PC-9 (cell line): ENCODE data around the gene PITX3. TPM values are rescaled to one million over a fixed set of nuclear protein-coding genes. Genes with fewer than 3 reads are reported as not detected.

Experiments
- BruUV-seq: library from RNA; stranded (reverse); fragments of 400-500 nt; replicated peaks from 2 replicates; lab custom pipeline; 2021; lab: Mats Ljungman, UMichigan
- CTCF ChIA-PET: fragments of 300-600 bp; sonication (Branson Sonifier 250); formaldehyde crosslinking; loops from one replicate; lab custom pipeline; 2022; ENCODE audit warnings: antibody characterized with exemption; lab: Charles Lee
- POLR2A ChIA-PET: fragments of 300-600 bp; sonication (Branson Sonifier 250); formaldehyde crosslinking; loops from one replicate; lab custom pipeline; 2022; ENCODE audit warnings: antibody characterized with exemption; ENCODE audit not compliant: unreplicated experiment; lab: Charles Lee
- DNase-seq, 2 experiments: peaks; one replicate each; pipeline versions ENCODE4 v3.0.0 to v3.0.0-alpha.2; 2015 to 2022; ENCODE audit warnings: mixed read lengths in 1 of 2
- H2AFZ ChIP-seq: fragments of 200-600 bp; sonication (generic); 2 replicates; pipeline ENCODE4 v1.8.1; 2017; ENCODE audit warnings: antibody characterized with exemption
- H3F3A ChIP-seq: fragments of 200-600 bp; sonication (generic); 2 replicates; pipeline ENCODE4 v1.8.1; 2017; ENCODE audit warnings: antibody characterized with exemption, mild to moderate bottlenecking, low read depth; ENCODE audit not compliant: insufficient read depth
- H3K27ac ChIP-seq: fragments of 200-600 bp; sonication (generic); 2 replicates; pipeline ENCODE4 v1.6.1; 2016; ENCODE audit warnings: mixed run types
- H3K27me3 ChIP-seq: fragments of 200-600 bp; sonication (generic); 2 replicates; pipeline ENCODE4 v1.6.1; 2016; ENCODE audit warnings: low read depth, mixed run types; ENCODE audit not compliant: insufficient read depth
- H3K36me3 ChIP-seq: fragments of 200-600 bp; sonication (generic); 2 replicates; pipeline ENCODE4 v1.6.1; 2016; ENCODE audit warnings: low read depth, mixed run types
- H3K4me1 ChIP-seq: fragments of 200-600 bp; sonication (generic); replicated peaks from 2 replicates; pipeline ENCODE4 v1.6.1; 2016; ENCODE audit warnings: mixed run types; ENCODE audit not compliant: insufficient read depth
- H3K4me2 ChIP-seq: fragments of 200-600 bp; sonication (generic); 2 replicates; pipeline ENCODE4 v1.6.1; 2017; ENCODE audit warnings: mixed run types
- H3K4me3 ChIP-seq: fragments of 200-600 bp; sonication (generic); 2 replicates; pipeline ENCODE4 v1.6.1; 2016; ENCODE audit warnings: mixed run types
- H3K79me2 ChIP-seq: fragments of 200-600 bp; sonication (generic); 2 replicates; pipeline ENCODE4 v1.6.1; 2017; ENCODE audit warnings: low read depth, mixed run types
- H3K9me2 ChIP-seq: fragments of 200-600 bp; sonication (generic); 2 replicates; pipeline ENCODE4 v1.8.1; 2017; ENCODE audit warnings: mild to moderate bottlenecking; ENCODE audit not compliant: insufficient read depth
- H3K9me3 ChIP-seq: fragments of 200-600 bp; sonication (generic); 2 replicates; pipeline ENCODE4 v1.8.1; 2016; ENCODE audit warnings: low read depth; ENCODE audit not compliant: insufficient read depth
- H4K20me1 ChIP-seq: fragments of 200-600 bp; sonication (generic); 2 replicates; pipeline ENCODE4 v1.8.1; 2017; ENCODE audit not compliant: insufficient read depth
- CTCF ChIP-seq: fragments of 200-600 bp; sonication (generic); conservative IDR thresholded peaks from 2 replicates; pipeline ENCODE4 v1.6.1; 2017; ENCODE audit warnings: mixed run types, antibody characterized with exemption, mild to moderate bottlenecking, moderate library complexity
- EZH2 ChIP-seq: fragments of 200-600 bp; sonication (generic); IDR thresholded peaks from 2 replicates; pipeline ENCODE4 v1.8.0; 2017; ENCODE audit warnings: antibody characterized with exemption, low read depth
- intact Hi-C: fragments of 100-400 bp; cut with micrococcal nuclease; formaldehyde crosslinking; loops from one replicate; pipeline ENCODE4 v1.10.0; 2022; ENCODE audit not compliant: unreplicated experiment
- total RNA-seq: library from RNA; stranded (reverse); gene quantifications from 2 replicates; pipeline ENCODE4 v1.2.3, GENCODE V29; 2021

Gene PITX3
- total RNA-seq, 1 experiment from 2014 or later = not detected

GRCh38 chr10:102188298-102188940 is 52.9 kb downstream of the PITX3 start:
- ChIA-PET CTCF (interaction anchor here (0.6 to 0.8 kb wide), 2 partner anchors 19 to 20 kb away, joined by 3 to 4 read pairs; no protein-coding TSS in a partner anchor), POLR2A (interaction anchor here (0.6 kb wide), 1 partner anchor 265 kb away, joined by 4 read pairs; no protein-coding TSS in a partner anchor)
- Histone ChIP-seq H3F3A (no peaks in the 10 kb centered on the region), H3K4me3 (no peak overlapping the region), H3K4me2 (no peak overlapping the region), H4K20me1 (no peaks in the 10 kb centered on the region), H3K36me3 (no peaks in the 10 kb centered on the region), H3K9me2 (no peaks in the 10 kb centered on the region), H3K79me2 (no peaks in the 10 kb centered on the region), H3K27me3 (no peaks in the 10 kb centered on the region), H3K27ac (no peak overlapping the region), H3K9me3 (no peaks in the 10 kb centered on the region), H2AFZ (no peak overlapping the region), H3K4me1 (no peaks in the 10 kb centered on the region)
- TF ChIP-seq CTCF (no peak), EZH2 (no peak)
- intact Hi-C loops = no loop called here
- BruUV-seq = no TSS peak
- DNase-seq = no peak

GRCh38 chr10:102185811-102186527 is 55.3 kb downstream of the PITX3 start:
- CTCF ChIA-PET = interaction anchor here (0.5 kb wide), 1 partner anchor 55 kb away, joined by 8 read pairs; no protein-coding TSS in a partner anchor
- Histone ChIP-seq H3K27ac (no peak overlapping the region), H3K4me2 (no peak overlapping the region), H3K27me3 (no peaks in the 10 kb centered on the region), H2AFZ (no peak overlapping the region), H3F3A (no peaks in the 10 kb centered on the region), H3K4me3 (no peak overlapping the region), H3K36me3 (no peaks in the 10 kb centered on the region), H3K4me1 (no peaks in the 10 kb centered on the region), H4K20me1 (no peaks in the 10 kb centered on the region), H3K9me3 (no peaks in the 10 kb centered on the region), H3K79me2 (no peaks in the 10 kb centered on the region), H3K9me2 (no peaks in the 10 kb centered on the region)
- no peak for TF ChIP-seq CTCF
- no peak for TF ChIP-seq EZH2
- DNase-seq = no peak
- intact Hi-C loops = no loop called here
- POLR2A ChIA-PET = no interaction called here
- no TSS peak for BruUV-seq

- H3F3A ChIP-seq = no peaks in the 10 kb centered on the region
- H3K27ac ChIP-seq = no peak overlapping the region
- BruUV-seq = no TSS peak
- no peak overlapping the region for H3K4me2 ChIP-seq
- no peaks in the 10 kb centered on the region for H3K4me1 ChIP-seq
- no peaks in the 10 kb centered on the region for H3K79me2 ChIP-seq
- no peaks in the 10 kb centered on the region for H3K9me2 ChIP-seq
- no peak overlapping the region for H3K4me3 ChIP-seq
- no peaks in the 10 kb centered on the region for H4K20me1 ChIP-seq
- POLR2A ChIA-PET = no interaction called here
- CTCF ChIA-PET = interaction anchor here (0.5 kb wide), 1 partner anchor 54 kb away, joined by 8 read pairs; no protein-coding TSS in a partner anchor
- no peak overlapping the region for H2AFZ ChIP-seq
- H3K27me3 ChIP-seq = no peaks in the 10 kb centered on the region
- TF ChIP-seq EZH2 (no peak), CTCF (no peak)
- intact Hi-C loops = no loop called here
- DNase-seq = no peak
- no peaks in the 10 kb centered on the region for H3K9me3 ChIP-seq
- no peaks in the 10 kb centered on the region for H3K36me3 ChIP-seq
These were observed 56.0 kb downstream of the PITX3 start for GRCh38 chr10:102185272-102185671.
